DMS53 treated with DMSO at 0.1 percent for 48 hours (cell line): ENCODE results near the gene GFRA4.

ENCODE experiments used
- DNase-seq: peaks from one replicate; lab custom pipeline; 2025; ENCODE audit not compliant: unreplicated experiment; lab: John Stamatoyannopoulos, UW

GFRA4 gene, protein sequence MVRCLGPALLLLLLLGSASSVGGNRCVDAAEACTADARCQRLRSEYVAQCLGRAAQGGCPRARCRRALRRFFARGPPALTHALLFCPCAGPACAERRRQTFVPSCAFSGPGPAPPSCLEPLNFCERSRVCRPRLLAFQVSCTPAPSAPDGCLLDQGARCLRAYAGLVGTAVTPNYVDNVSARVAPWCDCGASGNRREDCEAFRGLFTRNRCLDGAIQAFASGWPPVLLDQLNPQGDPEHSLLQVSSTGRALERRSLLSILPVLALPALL

DNA sequence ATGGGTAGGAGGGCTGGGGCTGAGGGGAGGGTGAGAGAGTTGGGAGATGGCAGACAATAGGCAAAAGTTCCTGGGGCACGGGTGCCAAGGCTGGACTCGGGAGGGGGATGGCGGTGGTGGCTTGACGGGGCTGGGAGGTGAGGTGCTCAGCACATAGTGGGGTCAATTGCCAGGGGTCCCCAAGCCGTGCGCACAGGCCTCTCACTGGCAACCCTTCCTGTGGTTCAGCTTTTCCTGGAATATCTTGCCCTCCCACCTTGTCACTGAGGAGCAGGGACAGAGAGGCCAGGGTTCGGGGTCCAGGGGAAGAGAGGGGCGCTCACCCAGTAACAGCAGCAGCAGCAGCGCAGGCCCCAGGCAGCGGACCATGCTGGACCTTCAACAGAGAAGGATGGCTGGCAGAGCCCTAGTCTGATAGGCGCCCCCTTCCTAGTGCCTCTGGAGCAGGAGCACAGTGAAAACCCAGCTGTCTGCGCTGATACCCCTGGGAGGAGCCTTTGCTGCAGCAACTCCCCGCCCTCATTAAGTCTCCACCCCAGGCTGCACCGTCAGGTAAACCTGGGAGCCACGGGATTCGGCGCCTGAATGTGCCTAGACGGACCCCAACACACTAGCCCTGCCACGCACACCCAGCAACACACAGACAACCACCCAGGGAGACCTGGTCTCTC lies at the start of gene GFRA4:
Gene GFRA4 (minus strand): TSS at position 369 of the 671 bp plus-strand sequence. CDS start 0 bp downstream, at position 369.
- no peak for DNase-seq

- DNase-seq: no peak
Measured at GRCh38 chr20:3712279-3712873, 49.2 kb upstream of the GFRA4 start, which contains the start of gene SIGLEC1. Gene SIGLEC1, minus strand, starts transcription at chr20:3712600. Its CDS starts 5,472 bp downstream, at chr20:3707128.

DNA sequence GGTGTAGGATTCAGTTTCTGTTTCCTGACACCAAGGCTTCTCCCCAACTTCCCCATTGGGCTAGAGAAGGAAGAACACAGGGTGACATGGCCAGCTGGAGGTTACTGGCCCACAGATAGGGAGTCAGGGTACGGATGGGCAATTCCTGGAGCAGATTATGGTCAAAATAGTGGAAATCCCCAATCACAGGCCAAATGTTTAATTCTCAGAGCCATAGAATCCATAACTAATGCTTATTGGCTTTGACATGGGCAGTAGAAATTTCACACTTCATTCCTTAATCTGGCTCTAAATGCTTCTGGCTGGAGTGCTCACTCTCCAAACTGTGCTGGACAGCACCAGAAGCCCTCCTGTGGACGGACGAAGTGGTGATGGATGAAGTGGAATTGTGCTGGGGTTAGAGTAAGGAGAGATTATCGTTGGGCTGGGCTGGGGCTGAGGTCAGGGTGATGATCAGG lies 48.3 kb upstream of the GFRA4 start:
- no peak for DNase-seq

DNA sequence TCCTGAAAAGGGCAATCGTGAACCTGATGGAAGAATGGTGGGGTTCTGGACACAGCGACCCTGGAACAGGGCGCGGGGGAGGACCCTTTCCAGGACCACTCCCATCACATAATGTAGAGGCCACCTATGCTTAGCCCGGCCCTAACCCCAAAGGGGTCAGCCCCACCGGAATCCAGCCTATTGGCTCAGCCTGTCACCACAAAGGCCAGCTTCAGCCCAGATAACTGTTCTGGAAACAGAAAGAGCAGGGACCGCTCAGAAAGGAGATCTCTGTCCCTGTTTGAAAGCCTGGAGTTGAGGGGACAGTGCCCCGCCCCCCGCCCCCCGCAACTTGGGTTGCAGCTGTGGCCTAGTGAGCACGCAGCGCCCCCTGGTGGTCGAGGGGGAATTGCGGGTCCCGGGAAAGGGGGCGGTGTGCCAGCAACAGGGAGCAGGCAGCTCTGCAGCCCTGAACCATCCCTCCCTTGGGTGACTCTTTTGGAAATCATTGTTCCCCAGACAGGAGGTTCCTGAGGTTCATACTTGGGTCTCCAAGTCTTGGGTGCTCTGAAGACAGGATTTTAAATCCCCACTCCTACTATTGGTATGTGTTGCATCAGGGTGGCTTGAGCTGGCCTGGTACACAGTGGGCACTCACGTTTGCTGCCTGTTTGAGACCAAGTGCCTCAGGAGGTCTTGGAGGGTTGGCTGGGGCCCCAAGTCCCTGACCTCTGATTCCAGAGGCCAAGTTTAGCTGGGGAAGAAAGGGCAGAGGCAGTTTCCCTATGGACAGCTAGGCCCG lies 47.7 kb upstream of the GFRA4 start:
- DNase-seq: no peak

DNA sequence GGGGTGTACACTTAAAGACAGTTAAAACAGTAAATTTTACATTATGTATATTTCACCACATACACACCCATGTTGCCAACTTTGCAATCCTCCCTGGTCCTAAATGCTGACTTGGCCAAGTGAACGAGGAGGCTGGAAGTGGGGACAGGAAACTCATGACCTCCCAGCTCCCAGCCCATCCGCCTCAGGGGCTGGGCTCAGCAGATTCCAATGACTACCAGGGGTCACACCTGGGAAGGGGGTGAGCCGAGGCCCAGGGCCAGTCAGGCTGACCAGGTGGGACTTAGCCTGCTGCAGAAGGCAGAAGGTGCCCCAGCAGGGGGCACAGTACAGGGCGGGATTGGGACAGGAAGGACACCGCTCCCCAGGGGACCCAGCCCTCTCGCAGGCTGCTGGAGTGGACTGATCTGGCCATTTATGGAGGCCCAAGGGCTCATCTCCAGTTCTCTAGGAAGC lies 46.8 kb upstream of the GFRA4 start:
- no peak for DNase-seq

- DNase-seq: no peak
Measured at GRCh38 chr20:3707508-3707899, 44.3 kb upstream of the GFRA4 start.

GRCh38 chr20:3706774-3707507 lies 43.7 kb upstream of the GFRA4 start:
- no peak for DNase-seq

- no peak for DNase-seq
Measured at GRCh38 chr20:3705970-3706739, 43.0 kb upstream of the GFRA4 start.

- DNase-seq: no peak
Measured at GRCh38 chr20:3705491-3705969, 42.3 kb upstream of the GFRA4 start.

GRCh38 chr20:3704087-3704486 lies 40.9 kb upstream of the GFRA4 start:
- no peak for DNase-seq

DNA sequence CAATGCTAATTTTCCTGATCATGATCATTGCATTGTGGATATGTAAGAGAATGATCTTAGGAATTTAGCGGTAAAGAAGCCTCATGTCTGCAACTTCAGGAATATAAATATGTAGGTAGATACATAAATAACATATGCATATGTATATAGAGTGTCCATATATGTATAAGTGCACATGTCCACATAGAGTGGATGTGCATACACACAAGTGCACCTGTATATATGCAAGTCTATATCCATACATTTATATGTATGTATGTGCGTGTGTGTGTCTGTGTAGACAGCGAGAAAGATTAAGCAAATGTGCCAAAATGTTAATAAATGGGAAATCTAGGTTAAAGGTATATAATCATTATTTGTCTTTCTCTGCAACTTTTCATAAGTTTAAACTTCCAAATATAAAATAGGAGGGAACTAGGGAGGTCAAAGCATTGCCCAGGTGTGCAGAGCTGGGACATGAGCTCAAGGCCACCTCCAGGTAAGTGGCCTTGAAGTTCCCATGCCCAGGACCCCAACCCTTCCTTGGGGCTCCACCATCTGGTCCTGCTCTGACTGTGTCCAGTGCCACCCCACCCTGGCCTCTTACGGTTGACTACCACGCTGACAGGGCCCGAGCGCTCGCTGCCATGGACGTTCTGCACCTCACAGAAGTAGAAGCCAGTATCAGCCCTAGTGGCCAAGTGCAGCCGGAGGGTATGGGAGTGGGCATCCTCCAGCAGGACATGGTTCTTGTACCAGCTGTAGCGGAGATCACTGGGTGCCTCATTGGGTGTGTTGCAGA lies 39.6 kb upstream of the GFRA4 start:
- no peak for DNase-seq

- DNase-seq: no peak
Measured at GRCh38 chr20:3701061-3701998, 38.1 kb upstream of the GFRA4 start.

- no peak for DNase-seq
Measured at GRCh38 chr20:3699037-3699436, 35.8 kb upstream of the GFRA4 start.

GRCh38 chr20:3698591-3699001 lies 35.4 kb upstream of the GFRA4 start:
- DNase-seq: no peak

DNA sequence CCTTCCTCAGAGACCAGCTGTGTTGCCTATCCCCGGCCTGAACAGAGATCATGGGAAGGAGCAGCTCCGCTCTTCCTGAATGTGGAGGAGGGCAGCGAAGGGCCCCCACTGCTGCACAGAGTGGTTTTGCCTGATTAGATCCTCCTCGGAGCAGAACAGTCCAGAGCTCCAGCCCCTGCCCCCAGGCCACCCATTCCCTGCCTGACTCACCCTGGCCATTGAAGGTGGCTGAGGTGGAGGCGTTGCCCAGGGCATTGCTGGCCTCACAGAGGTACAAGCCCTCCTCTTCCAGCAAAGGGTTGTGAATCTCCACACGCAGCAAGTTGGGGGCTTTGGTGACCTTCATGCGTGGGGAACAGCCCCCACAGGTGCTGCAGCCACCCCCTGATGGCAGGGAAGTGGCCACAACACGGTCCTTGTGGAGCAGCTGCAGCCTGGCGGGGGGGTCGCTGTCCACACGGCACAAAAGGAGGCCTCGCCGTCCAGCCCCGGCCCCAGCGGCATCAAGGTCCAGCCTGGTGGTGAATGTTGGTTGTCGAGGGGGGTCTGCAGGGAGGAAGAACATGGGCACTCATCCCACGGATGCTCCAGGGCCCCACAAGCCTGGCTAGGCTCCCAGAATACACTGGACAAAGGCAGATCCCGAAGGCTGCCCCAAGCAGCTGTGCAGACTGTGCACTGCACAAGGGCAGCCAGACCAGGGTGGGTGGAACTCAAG lies 34.5 kb upstream of the GFRA4 start:
- no peak for DNase-seq

GRCh38 chr20:3696745-3697587 lies 33.8 kb upstream of the GFRA4 start:
- DNase-seq: no peak
